ENCODE measurements around the gene ACTL8.

Gene ACTL8

GRCh38 chr1:17857996-17858395 lies 102.9 kb downstream of the ACTL8 start:
- DNase-seq (ENCODE audit: extremely low spot score) = no peak
- TF ChIP-seq ELF4 (IDR thresholded peaks at IDR 0.05) = no peak
- no peak for TF ChIP-seq FOXA1 (IDR thresholded peaks at IDR 0.05)
- no peak for TF ChIP-seq LEF1 (IDR thresholded peaks at IDR 0.05; ENCODE audit: borderline replicate concordance)
- TF ChIP-seq SP1 (IDR thresholded peaks at IDR 0.05) = no peak
- TF ChIP-seq ARNT (IDR thresholded peaks at IDR 0.05) = no peak
- no peak for TF ChIP-seq L3MBTL2 (conservative IDR thresholded peaks at IDR 0.05)
- TF ChIP-seq CTBP1 (IDR thresholded peaks at IDR 0.05; ENCODE audit: borderline replicate concordance) = no peak
- TF ChIP-seq BHLHE40 (IDR thresholded peaks at IDR 0.05; ENCODE audit: borderline replicate concordance) = no peak
- ChIA-PET POLR2A (no interaction called here), CTCF (no interaction called here)

- ChIA-PET POLR2A (no interaction called here), CTCF (no interaction called here)
- TF ChIP-seq HDGF (IDR thresholded peaks at IDR 0.05; ENCODE audit: borderline replicate concordance) = no peak
- no peak for TF ChIP-seq SP1 (IDR thresholded peaks at IDR 0.05)
- no peak for TF ChIP-seq ELF4 (IDR thresholded peaks at IDR 0.05)
- no peak for DNase-seq (ENCODE audit: extremely low spot score)
Observed at GRCh38 chr1:17860812-17861211, 105.7 kb downstream of the ACTL8 start.

- TF ChIP-seq FOXM1 (IDR thresholded peaks at IDR 0.05; ENCODE audit: borderline replicate concordance) = no peak
- TF ChIP-seq HDGF (IDR thresholded peaks at IDR 0.05; ENCODE audit: borderline replicate concordance) = no peak
- TF ChIP-seq FOXK2 (IDR thresholded peaks at IDR 0.05) = no peak
- TF ChIP-seq LEF1 (IDR thresholded peaks at IDR 0.05; ENCODE audit: borderline replicate concordance) = no peak
- no peak for DNase-seq (ENCODE audit: extremely low spot score)
- ChIA-PET CTCF (no interaction called here), POLR2A (no interaction called here)
Observed at GRCh38 chr1:17861685-17862084, 106.6 kb downstream of the ACTL8 start.

GRCh38 chr1:17862121-17862520 lies 107.0 kb downstream of the ACTL8 start:
- ChIA-PET CTCF (no interaction called here), POLR2A (no interaction called here)
- DNase-seq (ENCODE audit: extremely low spot score) = no peak
- TF ChIP-seq L3MBTL2 (conservative IDR thresholded peaks at IDR 0.05) = no peak
- TF ChIP-seq CTBP1 (IDR thresholded peaks at IDR 0.05; ENCODE audit: borderline replicate concordance) = no peak

GRCh38 chr1:17865912-17866739 lies 111.0 kb downstream of the ACTL8 start:
- TF ChIP-seq BHLHE40 (IDR thresholded peaks at IDR 0.05; ENCODE audit: borderline replicate concordance) (no peak), PKNOX1 (IDR thresholded peaks at IDR 0.05) (no peak), CTBP1 (IDR thresholded peaks at IDR 0.05; ENCODE audit: borderline replicate concordance) (no peak), TARDBP (IDR thresholded peaks at IDR 0.05) (no peak), L3MBTL2 (conservative IDR thresholded peaks at IDR 0.05) (no peak), NFRKB (IDR thresholded peaks at IDR 0.05) (no peak), SUZ12 (IDR thresholded peaks at IDR 0.05) (no peak), ARNT (IDR thresholded peaks at IDR 0.05) (no peak), ELF4 (IDR thresholded peaks at IDR 0.05) (no peak)
- ChIA-PET CTCF (no interaction called here), POLR2A (no interaction called here)
- DNase-seq (ENCODE audit: extremely low spot score) = no peak

GRCh38 chr1:17866740-17867029 lies 111.6 kb downstream of the ACTL8 start:
- no peak for TF ChIP-seq PKNOX1 (IDR thresholded peaks at IDR 0.05)
- no peak for TF ChIP-seq NFRKB (IDR thresholded peaks at IDR 0.05)
- TF ChIP-seq ZNF384 (IDR thresholded peaks at IDR 0.05) = no peak
- TF ChIP-seq TARDBP (IDR thresholded peaks at IDR 0.05) = no peak
- no peak for TF ChIP-seq ARNT (IDR thresholded peaks at IDR 0.05)
- no peak for TF ChIP-seq FOXM1 (IDR thresholded peaks at IDR 0.05; ENCODE audit: borderline replicate concordance)
- TF ChIP-seq SUZ12 (IDR thresholded peaks at IDR 0.05) = no peak
- TF ChIP-seq FOXA1 (IDR thresholded peaks at IDR 0.05) = no peak
- TF ChIP-seq SP1 (IDR thresholded peaks at IDR 0.05) = no peak
- POLR2A ChIA-PET = no interaction called here
- CTCF ChIA-PET = no interaction called here
- DNase-seq (ENCODE audit: extremely low spot score) = no peak

- no peak for DNase-seq (ENCODE audit: extremely low spot score)
- ChIA-PET CTCF (no interaction called here), POLR2A (no interaction called here)
- no peak for TF ChIP-seq FOXA1 (IDR thresholded peaks at IDR 0.05)
- TF ChIP-seq ZNF384 (IDR thresholded peaks at IDR 0.05) = no peak
- TF ChIP-seq PKNOX1 (IDR thresholded peaks at IDR 0.05) = no peak
- no peak for TF ChIP-seq BHLHE40 (IDR thresholded peaks at IDR 0.05; ENCODE audit: borderline replicate concordance)
- no peak for TF ChIP-seq FOXM1 (IDR thresholded peaks at IDR 0.05; ENCODE audit: borderline replicate concordance)
- no peak for TF ChIP-seq TARDBP (IDR thresholded peaks at IDR 0.05)
Observed at GRCh38 chr1:17867470-17867869, 112.3 kb downstream of the ACTL8 start.

- ChIA-PET POLR2A (no interaction called here), CTCF (no interaction called here)
- no peak for DNase-seq (ENCODE audit: extremely low spot score)
- TF ChIP-seq L3MBTL2 (conservative IDR thresholded peaks at IDR 0.05) (no peak), ARNT (IDR thresholded peaks at IDR 0.05) (no peak), SP1 (IDR thresholded peaks at IDR 0.05) (no peak), FOXK2 (IDR thresholded peaks at IDR 0.05) (no peak), PKNOX1 (IDR thresholded peaks at IDR 0.05) (no peak), ELF4 (IDR thresholded peaks at IDR 0.05) (no peak), SUZ12 (IDR thresholded peaks at IDR 0.05) (no peak), NFRKB (IDR thresholded peaks at IDR 0.05) (no peak), LEF1 (IDR thresholded peaks at IDR 0.05; ENCODE audit: borderline replicate concordance) (no peak), BHLHE40 (IDR thresholded peaks at IDR 0.05; ENCODE audit: borderline replicate concordance) (no peak), HDGF (IDR thresholded peaks at IDR 0.05; ENCODE audit: borderline replicate concordance) (no peak), CTBP1 (IDR thresholded peaks at IDR 0.05; ENCODE audit: borderline replicate concordance) (no peak), ZNF384 (IDR thresholded peaks at IDR 0.05) (no peak), FOXM1 (IDR thresholded peaks at IDR 0.05; ENCODE audit: borderline replicate concordance) (no peak), TARDBP (IDR thresholded peaks at IDR 0.05) (no peak), FOXA1 (IDR thresholded peaks at IDR 0.05) (no peak)
Observed at GRCh38 chr1:17869815-17870214, 114.7 kb downstream of the ACTL8 start.

All from HEK293T (cell line).